ENCODE data around the gene SPAG16.

Gene SPAG16

GRCh38 chr2:214005337-214005736 is 721.1 kb downstream of the SPAG16 start:
- no peaks in the 10 kb centered on the region for H3K9me3 Mint-ChIP-seq
- no peaks in the 10 kb centered on the region for H3K36me3 Mint-ChIP-seq (ENCODE audit: low read depth)
- H3K27me3 Mint-ChIP-seq (ENCODE audit: low read depth): no peaks in the 10 kb centered on the region
- H3K4me3 Mint-ChIP-seq: no peak overlapping the region
- H3K27ac Mint-ChIP-seq: no peak overlapping the region
- H3K4me1 Mint-ChIP-seq (ENCODE audit: low read depth): no peaks in the 10 kb centered on the region

- no peaks in the 10 kb centered on the region for H3K27me3 Mint-ChIP-seq (ENCODE audit: low read depth)
- H3K36me3 Mint-ChIP-seq (ENCODE audit: low read depth): no peaks in the 10 kb centered on the region
- no peaks in the 10 kb centered on the region for H3K4me1 Mint-ChIP-seq (ENCODE audit: low read depth)
- no peak overlapping the region for H3K4me3 Mint-ChIP-seq
- H3K9me3 Mint-ChIP-seq: no peaks in the 10 kb centered on the region
- no peak overlapping the region for H3K27ac Mint-ChIP-seq
Observed at GRCh38 chr2:214006601-214007000, 722.3 kb downstream of the SPAG16 start.

GRCh38 chr2:214011676-214012075 is 727.4 kb downstream of the SPAG16 start:
- H3K4me3 Mint-ChIP-seq: no peak overlapping the region

GRCh38 chr2:214014551-214015220 is 730.4 kb downstream of the SPAG16 start:
- H3K4me1 Mint-ChIP-seq (ENCODE audit: low read depth): no peaks in the 10 kb centered on the region

More at GRCh38 chr2:214011676-214012075, 727.4 kb downstream of the SPAG16 start:
- H3K9me3 Mint-ChIP-seq: no peaks in the 10 kb centered on the region
- no peaks in the 10 kb centered on the region for H3K4me1 Mint-ChIP-seq (ENCODE audit: low read depth)
- no peaks in the 10 kb centered on the region for H3K36me3 Mint-ChIP-seq (ENCODE audit: low read depth)
- no peak overlapping the region for H3K27ac Mint-ChIP-seq
- H3K27me3 Mint-ChIP-seq (ENCODE audit: low read depth): no peaks in the 10 kb centered on the region

GRCh38 chr2:214019229-214019972 is 735.1 kb downstream of the SPAG16 start:
- no peaks in the 10 kb centered on the region for H3K36me3 Mint-ChIP-seq (ENCODE audit: low read depth)
- no peak overlapping the region for H3K27ac Mint-ChIP-seq
- no peak overlapping the region for H3K4me3 Mint-ChIP-seq

More at GRCh38 chr2:214014551-214015220, 730.4 kb downstream of the SPAG16 start:
- Mint-ChIP-seq H3K27ac (no peak overlapping the region), H3K9me3 (no peaks in the 10 kb centered on the region), H3K36me3 (ENCODE audit: low read depth) (no peaks in the 10 kb centered on the region), H3K4me3 (no peak overlapping the region), H3K27me3 (ENCODE audit: low read depth) (no peaks in the 10 kb centered on the region)

GRCh38 chr2:214019973-214020345 is 735.7 kb downstream of the SPAG16 start:
- Mint-ChIP-seq H3K27ac (no peak overlapping the region), H3K36me3 (ENCODE audit: low read depth) (no peaks in the 10 kb centered on the region), H3K9me3 (no peaks in the 10 kb centered on the region), H3K4me3 (no peak overlapping the region), H3K4me1 (ENCODE audit: low read depth) (no peaks in the 10 kb centered on the region), H3K27me3 (ENCODE audit: low read depth) (no peaks in the 10 kb centered on the region)

More at GRCh38 chr2:214019229-214019972, 735.1 kb downstream of the SPAG16 start:
- H3K9me3 Mint-ChIP-seq: no peaks in the 10 kb centered on the region
- no peaks in the 10 kb centered on the region for H3K27me3 Mint-ChIP-seq (ENCODE audit: low read depth)
- no peaks in the 10 kb centered on the region for H3K4me1 Mint-ChIP-seq (ENCODE audit: low read depth)

GRCh38 chr2:214029190-214029589 is 744.9 kb downstream of the SPAG16 start:
- Mint-ChIP-seq H3K4me3 (no peak overlapping the region), H3K27ac (no peak overlapping the region), H3K9me3 (no peaks in the 10 kb centered on the region), H3K27me3 (ENCODE audit: low read depth) (no peaks in the 10 kb centered on the region), H3K36me3 (ENCODE audit: low read depth) (no peaks in the 10 kb centered on the region), H3K4me1 (ENCODE audit: low read depth) (no peaks in the 10 kb centered on the region)

- Mint-ChIP-seq H3K36me3 (ENCODE audit: low read depth) (no peaks in the 10 kb centered on the region), H3K4me3 (no peak overlapping the region), H3K27me3 (ENCODE audit: low read depth) (no peaks in the 10 kb centered on the region), H3K4me1 (ENCODE audit: low read depth) (no peaks in the 10 kb centered on the region), H3K27ac (no peak overlapping the region), H3K9me3 (no peaks in the 10 kb centered on the region)
Observed at GRCh38 chr2:214031566-214031965, 747.3 kb downstream of the SPAG16 start.

- Mint-ChIP-seq H3K27ac (no peak overlapping the region), H3K9me3 (no peaks in the 10 kb centered on the region), H3K27me3 (ENCODE audit: low read depth) (no peaks in the 10 kb centered on the region), H3K4me1 (ENCODE audit: low read depth) (no peaks in the 10 kb centered on the region), H3K4me3 (no peak overlapping the region), H3K36me3 (ENCODE audit: low read depth) (no peaks in the 10 kb centered on the region)
Observed at GRCh38 chr2:214034417-214034816, 750.2 kb downstream of the SPAG16 start.

- Mint-ChIP-seq H3K9me3 (peaks cover under 1% of the 10 kb centered on the region), H3K27me3 (ENCODE audit: low read depth) (no peaks in the 10 kb centered on the region), H3K4me1 (ENCODE audit: low read depth) (no peaks in the 10 kb centered on the region), H3K27ac (no peak overlapping the region), H3K4me3 (no peak overlapping the region), H3K36me3 (ENCODE audit: low read depth) (no peaks in the 10 kb centered on the region)
Observed at GRCh38 chr2:214035091-214035852, 751.0 kb downstream of the SPAG16 start.

GRCh38 chr2:214035921-214036320 is 751.7 kb downstream of the SPAG16 start:
- Mint-ChIP-seq H3K9me3 (peaks cover 3% of the 10 kb centered on the region), H3K4me1 (ENCODE audit: low read depth) (no peaks in the 10 kb centered on the region), H3K27ac (no peak overlapping the region), H3K4me3 (no peak overlapping the region), H3K27me3 (ENCODE audit: low read depth) (no peaks in the 10 kb centered on the region), H3K36me3 (ENCODE audit: low read depth) (no peaks in the 10 kb centered on the region)

GRCh38 chr2:214038186-214038585 is 753.9 kb downstream of the SPAG16 start:
- H3K4me3 Mint-ChIP-seq: no peak overlapping the region
- no peaks in the 10 kb centered on the region for H3K27me3 Mint-ChIP-seq (ENCODE audit: low read depth)
- H3K27ac Mint-ChIP-seq: no peak overlapping the region
- no peaks in the 10 kb centered on the region for H3K36me3 Mint-ChIP-seq (ENCODE audit: low read depth)
- no peaks in the 10 kb centered on the region for H3K4me1 Mint-ChIP-seq (ENCODE audit: low read depth)
- peaks cover 3% of the 10 kb centered on the region for H3K9me3 Mint-ChIP-seq

- H3K9me3 Mint-ChIP-seq: no peaks in the 10 kb centered on the region
- no peak overlapping the region for H3K4me3 Mint-ChIP-seq
- H3K36me3 Mint-ChIP-seq (ENCODE audit: low read depth): no peaks in the 10 kb centered on the region
- H3K4me1 Mint-ChIP-seq (ENCODE audit: low read depth): no peaks in the 10 kb centered on the region
- H3K27me3 Mint-ChIP-seq (ENCODE audit: low read depth): no peaks in the 10 kb centered on the region
- H3K27ac Mint-ChIP-seq: no peak overlapping the region
Observed at GRCh38 chr2:214050731-214051130, 766.5 kb downstream of the SPAG16 start.

- H3K27me3 Mint-ChIP-seq (ENCODE audit: low read depth): no peaks in the 10 kb centered on the region
- no peaks in the 10 kb centered on the region for H3K36me3 Mint-ChIP-seq (ENCODE audit: low read depth)
- no peaks in the 10 kb centered on the region for H3K4me1 Mint-ChIP-seq (ENCODE audit: low read depth)
- no peak overlapping the region for H3K27ac Mint-ChIP-seq
- H3K4me3 Mint-ChIP-seq: no peak overlapping the region
- no peaks in the 10 kb centered on the region for H3K9me3 Mint-ChIP-seq
Observed at GRCh38 chr2:214051585-214051984, 767.3 kb downstream of the SPAG16 start.

- Mint-ChIP-seq H3K27me3 (ENCODE audit: low read depth) (no peaks in the 10 kb centered on the region), H3K9me3 (no peaks in the 10 kb centered on the region), H3K36me3 (ENCODE audit: low read depth) (no peaks in the 10 kb centered on the region), H3K27ac (no peak overlapping the region), H3K4me1 (ENCODE audit: low read depth) (no peaks in the 10 kb centered on the region), H3K4me3 (no peak overlapping the region)
Observed at GRCh38 chr2:214052235-214052634, 768.0 kb downstream of the SPAG16 start.
